NCI-H748 (cell line): ENCODE results near the gene ZNF236.

Experiments used
- DNase-seq: peaks from one replicate; lab custom pipeline; 2025; ENCODE audit not compliant: unreplicated experiment; lab: John Stamatoyannopoulos, UW

ZNF236 gene

GRCh38 chr18:76859474-76860339 lies 37.4 kb downstream of the ZNF236 start:
- no peak for DNase-seq

GRCh38 chr18:76860411-76860810 lies 38.1 kb downstream of the ZNF236 start:
- no peak for DNase-seq

- no peak for DNase-seq
Measured at GRCh38 chr18:76866666-76867065, 44.3 kb downstream of the ZNF236 start.

GRCh38 chr18:76873311-76873710 lies 51.0 kb downstream of the ZNF236 start:
- no peak for DNase-seq

GRCh38 chr18:76873713-76874112 lies 51.4 kb downstream of the ZNF236 start:
- no peak for DNase-seq

- DNase-seq, result peak; percentile 58
Measured at GRCh38 chr18:76874642-76875389, 52.5 kb downstream of the ZNF236 start.

GRCh38 chr18:76875390-76876325 lies 53.3 kb downstream of the ZNF236 start:
- DNase-seq, result peak; percentile 79

GRCh38 chr18:76878426-76878825 lies 56.1 kb downstream of the ZNF236 start:
- no peak for DNase-seq

GRCh38 chr18:76880026-76880425 lies 57.7 kb downstream of the ZNF236 start:
- no peak for DNase-seq

GRCh38 chr18:76881744-76882143 lies 59.4 kb downstream of the ZNF236 start:
- DNase-seq, result no peak

- DNase-seq, result no peak
Measured at GRCh38 chr18:76882146-76882545, 59.8 kb downstream of the ZNF236 start.

- DNase-seq, result no peak
Measured at GRCh38 chr18:76885001-76885400, 62.6 kb downstream of the ZNF236 start.

- DNase-seq, result no peak
Measured at GRCh38 chr18:76886112-76886511, 63.8 kb downstream of the ZNF236 start.

GRCh38 chr18:76889091-76889699 lies 66.8 kb downstream of the ZNF236 start:
- no peak for DNase-seq

- DNase-seq, result no peak
Measured at GRCh38 chr18:76892832-76893231, 70.5 kb downstream of the ZNF236 start.

GRCh38 chr18:76894566-76895346 lies 72.4 kb downstream of the ZNF236 start:
- DNase-seq, result no peak

- DNase-seq, result no peak
Measured at GRCh38 chr18:76895498-76895897, 73.1 kb downstream of the ZNF236 start.

- DNase-seq, result no peak
Measured at GRCh38 chr18:76896677-76897076, 74.3 kb downstream of the ZNF236 start.

GRCh38 chr18:76897257-76897656 lies 74.9 kb downstream of the ZNF236 start:
- no peak for DNase-seq

- no peak for DNase-seq
Measured at GRCh38 chr18:76903386-76903785, 81.0 kb downstream of the ZNF236 start.
